NCI-H2227 treated with DMSO at 0.1 percent for 48 hours (cell line): ENCODE results near the gene ADAMTS20.
A peak's percentile ranks its signal among the peaks of the same experiment; 100 is the strongest.
"Not testable (repeated sequence)": the region's sequence is repeated elsewhere in the genome, so short reads cannot be mapped to it uniquely, and the experiment has no call there.

Experiments used
- DNase-seq: peaks from one replicate; lab custom pipeline; 2025; lab: John Stamatoyannopoulos, UW

ADAMTS20 gene

GRCh38 chr12:43551971-43552559 is at the start of gene ADAMTS20:
Gene ADAMTS20, minus strand, starts transcription at chr12:43552203. Its CDS starts 282 bp downstream, at chr12:43551921.
- DNase-seq, result peak; percentile 14

- DNase-seq, result no peak
Observed at GRCh38 chr12:43599708-43600107, 47.7 kb upstream of the ADAMTS20 start.

- DNase-seq, result no peak
Observed at GRCh38 chr12:43599066-43599465, 47.1 kb upstream of the ADAMTS20 start.

DNA sequence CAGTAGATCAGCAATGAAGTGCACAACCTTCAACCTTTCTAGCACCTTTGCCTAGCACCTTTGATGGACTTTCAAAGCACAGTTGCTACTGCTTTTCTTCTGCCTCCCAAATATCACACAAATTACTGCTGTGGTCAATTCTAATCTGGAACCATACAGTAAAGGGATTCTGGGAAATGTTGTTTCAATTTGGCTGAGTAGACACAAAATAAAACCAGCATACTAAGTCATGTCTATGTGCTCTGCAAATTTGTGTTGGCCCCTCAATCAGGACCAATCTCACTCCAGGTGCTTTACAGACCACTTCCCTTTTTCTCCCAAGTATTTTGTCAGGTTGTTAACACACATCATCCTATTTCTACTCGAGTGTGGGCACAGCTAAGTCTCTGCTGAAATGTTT is 38.3 kb upstream of the ADAMTS20 start:
- DNase-seq, result no peak

DNA sequence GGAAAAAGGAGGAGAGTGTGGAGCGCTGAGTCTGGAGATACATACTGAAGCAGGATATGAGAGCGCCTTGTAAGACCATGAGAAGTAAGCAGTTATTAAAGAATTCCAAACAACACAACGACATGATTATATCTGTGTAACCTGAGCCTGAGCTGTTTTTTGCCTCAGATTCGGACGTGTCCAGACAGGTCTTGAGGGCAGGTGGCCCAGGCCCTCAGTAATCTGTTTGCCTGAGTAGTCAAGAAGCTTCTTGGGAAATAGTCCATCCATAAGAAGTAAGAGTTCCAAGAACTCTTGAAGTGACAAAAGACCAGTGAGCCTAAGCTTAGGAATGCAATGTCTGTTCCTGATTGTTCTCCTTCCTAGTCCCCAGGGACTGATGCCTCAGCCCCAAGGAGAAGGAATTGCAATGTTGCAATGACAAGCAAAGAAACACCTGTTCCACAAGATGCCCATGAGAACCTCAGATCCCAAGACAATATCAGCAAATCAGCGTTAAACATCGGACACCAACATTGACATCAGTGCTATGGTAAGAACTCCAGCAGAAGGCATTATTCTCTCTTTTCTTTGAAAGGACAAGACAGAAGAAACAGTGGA is 34.7 kb upstream of the ADAMTS20 start:
- DNase-seq, result no peak

- DNase-seq, result no peak
Observed at GRCh38 chr12:43585676-43586075, 33.7 kb upstream of the ADAMTS20 start.

- no peak for DNase-seq
Observed at GRCh38 chr12:43580601-43581000, 28.6 kb upstream of the ADAMTS20 start.

- no peak for DNase-seq
Observed at GRCh38 chr12:43579206-43579605, 27.2 kb upstream of the ADAMTS20 start.

DNA sequence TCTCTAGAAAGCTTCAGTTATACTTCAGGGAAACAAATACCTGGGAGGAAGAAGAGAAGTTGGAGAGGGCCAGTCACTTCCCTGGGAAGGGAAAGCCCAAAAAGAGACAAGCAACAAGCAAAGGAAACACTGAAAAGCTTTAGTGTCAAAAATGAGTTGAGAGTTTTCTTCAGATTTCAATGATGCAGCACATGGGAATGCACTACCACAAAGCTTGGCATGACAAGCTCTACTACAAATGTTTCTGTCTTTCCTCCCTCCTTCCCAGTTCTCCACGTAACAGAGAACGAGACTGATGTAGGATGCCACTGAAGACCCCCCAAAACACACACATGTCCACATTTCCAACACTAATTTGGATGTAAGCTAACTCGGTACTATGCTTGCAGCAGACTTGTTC is 26.8 kb upstream of the ADAMTS20 start:
- no peak for DNase-seq

DNA sequence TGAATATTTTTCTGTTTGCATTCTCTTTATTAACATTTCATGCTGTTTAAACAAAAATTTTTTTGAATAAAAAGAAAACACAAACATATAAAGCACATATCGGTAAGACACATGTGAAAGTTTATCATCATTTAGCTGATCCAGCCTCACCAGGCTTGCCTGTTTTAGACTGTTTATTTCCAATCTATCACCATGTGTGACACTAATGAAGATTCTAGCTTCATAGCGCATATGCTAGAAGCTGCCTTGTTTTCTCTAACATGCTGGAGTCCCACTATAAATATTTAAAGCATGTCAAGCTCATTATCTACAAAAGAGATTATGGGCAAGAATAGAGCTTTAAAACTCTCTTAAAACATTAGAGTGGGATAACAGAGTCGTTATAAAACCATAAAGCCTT is 25.4 kb upstream of the ADAMTS20 start:
- no peak for DNase-seq

GRCh38 chr12:43576162-43576561 is 24.2 kb upstream of the ADAMTS20 start:
- no peak for DNase-seq

DNA sequence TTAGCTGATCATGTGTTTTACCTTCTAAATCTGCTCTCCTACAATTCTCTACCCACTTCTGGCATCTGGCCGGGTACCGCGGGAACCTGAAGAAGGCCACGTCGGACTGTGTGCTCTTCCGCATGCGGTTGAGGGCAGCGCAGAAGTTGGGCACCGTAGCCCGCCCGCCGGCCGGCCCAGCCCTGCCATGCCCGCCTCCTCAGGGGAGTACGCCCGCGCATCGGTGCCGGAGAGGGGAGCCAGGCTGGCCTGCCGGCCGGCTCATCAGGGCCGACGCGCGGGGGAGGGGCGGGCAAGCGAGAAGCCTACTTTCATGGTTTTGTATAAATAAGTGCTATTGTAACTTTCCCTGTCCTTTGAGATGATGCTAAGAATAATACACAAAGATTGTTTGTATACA is 19.9 kb upstream of the ADAMTS20 start:
- no peak for DNase-seq

DNA sequence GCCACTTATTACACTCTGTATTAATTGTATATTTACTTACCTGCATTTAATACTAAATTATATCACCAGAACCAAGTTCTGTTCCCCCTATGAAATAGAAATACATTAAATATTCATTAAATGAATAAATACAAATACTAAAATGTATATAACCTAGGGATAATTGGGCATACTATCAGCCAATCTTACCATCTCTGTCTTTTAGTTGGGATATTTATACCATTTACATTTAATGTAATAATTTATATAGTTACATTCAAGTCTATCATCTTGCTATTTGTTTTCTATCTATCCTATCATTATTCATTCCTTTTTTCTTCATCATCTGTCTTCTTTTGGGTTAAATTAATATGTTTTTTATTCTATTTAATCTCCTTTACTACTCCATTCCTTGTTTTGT is 4.1 kb upstream of the ADAMTS20 start:
- no peak for DNase-seq

DNA sequence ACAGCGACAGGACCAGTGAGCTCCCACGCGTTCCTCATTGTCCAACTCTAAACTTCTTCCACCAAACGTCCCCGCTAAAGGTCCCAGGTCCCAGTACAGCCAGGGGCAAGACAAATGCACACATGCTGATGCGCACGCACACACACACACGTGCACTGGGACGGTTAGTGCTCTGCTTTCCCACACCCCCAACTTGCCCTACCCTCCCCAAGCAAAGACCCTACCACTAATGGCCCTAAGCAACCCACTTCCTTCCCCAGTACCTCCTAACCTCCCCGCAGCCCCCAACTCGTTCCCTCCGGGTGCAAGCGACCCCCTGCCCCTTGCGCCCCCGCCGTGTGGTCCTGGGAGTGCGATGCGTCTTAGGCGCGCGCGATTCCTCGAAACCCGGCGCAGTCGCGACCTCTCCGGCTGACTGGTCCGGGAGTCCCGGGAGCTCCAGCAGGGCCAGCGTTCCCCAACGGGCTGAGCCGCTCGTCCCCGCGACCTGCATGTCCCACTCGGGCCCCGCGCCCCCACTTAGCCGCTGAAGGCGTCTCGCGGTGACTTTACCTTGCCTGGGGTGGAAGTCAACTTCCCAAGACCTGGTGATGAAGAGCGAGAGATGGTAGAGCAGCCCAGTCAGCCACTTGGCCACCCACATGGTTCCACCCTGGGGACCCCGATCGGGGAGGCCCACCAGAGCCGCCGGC is 578 bp downstream of the ADAMTS20 start:
- no peak for DNase-seq

- no peak for DNase-seq
Observed at GRCh38 chr12:43550831-43551271, 1.2 kb downstream of the ADAMTS20 start.

DNA sequence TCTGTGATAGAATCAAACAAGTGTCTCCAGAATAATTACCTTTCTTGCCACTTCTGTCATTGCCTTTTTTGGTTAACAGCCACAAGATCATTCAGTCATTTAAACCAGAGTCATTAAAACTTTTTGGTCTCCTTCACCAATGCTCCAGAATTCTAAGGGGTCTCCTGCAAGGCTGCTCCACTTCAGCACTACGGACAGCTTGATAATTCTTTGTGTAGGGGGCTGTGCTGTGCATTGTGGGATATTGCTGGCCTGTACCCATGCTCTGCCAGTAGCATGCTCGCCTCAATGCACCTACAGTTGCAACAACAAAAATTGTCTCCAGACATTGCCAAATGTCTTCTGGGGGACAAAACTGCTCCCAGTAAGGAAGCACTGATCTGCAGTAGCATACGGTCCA is 7.3 kb downstream of the ADAMTS20 start:
- no peak for DNase-seq

GRCh38 chr12:43540470-43540869 is 11.5 kb downstream of the ADAMTS20 start:
- DNase-seq, result no peak

DNA sequence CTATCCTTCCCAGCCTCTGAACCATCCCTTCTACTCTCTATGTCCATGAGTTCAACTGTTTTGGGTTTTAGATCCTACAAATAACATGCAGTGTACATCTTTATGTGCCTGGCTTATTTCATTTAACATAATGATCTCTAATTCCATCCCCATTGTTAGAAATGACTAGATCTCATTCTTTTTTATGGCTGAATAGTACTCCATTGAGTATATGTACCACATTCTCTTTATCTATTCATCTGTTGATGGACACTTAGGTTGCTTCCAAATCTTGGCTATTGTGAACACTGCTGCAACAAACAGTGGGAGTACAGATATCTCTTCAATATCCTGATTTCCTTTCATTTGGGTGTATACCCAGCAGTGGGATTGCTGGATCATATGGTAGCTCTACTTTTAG is 14.3 kb downstream of the ADAMTS20 start:
- not testable (repeated sequence) for DNase-seq

DNA sequence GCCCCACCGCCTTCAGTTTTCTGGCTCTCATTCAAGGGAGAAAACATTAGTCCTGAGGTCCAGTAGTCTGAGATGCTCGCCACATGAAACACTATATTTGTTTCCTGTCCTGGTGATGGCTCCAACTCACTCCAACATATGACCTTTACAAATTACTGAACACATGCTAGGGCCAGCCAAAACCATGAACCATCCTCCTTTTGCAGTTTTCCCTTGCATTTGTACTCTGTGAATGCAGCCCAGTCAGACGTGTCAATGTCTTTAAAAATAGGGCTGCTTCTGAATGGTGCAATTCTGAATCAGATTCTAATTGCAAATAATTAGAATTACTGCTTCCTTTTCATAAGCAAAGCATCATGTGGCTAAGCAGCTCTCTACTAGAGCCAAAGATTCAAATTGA is 36.0 kb downstream of the ADAMTS20 start:
- no peak for DNase-seq

- DNase-seq, result no peak
Observed at GRCh38 chr12:43501703-43502102, 50.3 kb downstream of the ADAMTS20 start.

DNA sequence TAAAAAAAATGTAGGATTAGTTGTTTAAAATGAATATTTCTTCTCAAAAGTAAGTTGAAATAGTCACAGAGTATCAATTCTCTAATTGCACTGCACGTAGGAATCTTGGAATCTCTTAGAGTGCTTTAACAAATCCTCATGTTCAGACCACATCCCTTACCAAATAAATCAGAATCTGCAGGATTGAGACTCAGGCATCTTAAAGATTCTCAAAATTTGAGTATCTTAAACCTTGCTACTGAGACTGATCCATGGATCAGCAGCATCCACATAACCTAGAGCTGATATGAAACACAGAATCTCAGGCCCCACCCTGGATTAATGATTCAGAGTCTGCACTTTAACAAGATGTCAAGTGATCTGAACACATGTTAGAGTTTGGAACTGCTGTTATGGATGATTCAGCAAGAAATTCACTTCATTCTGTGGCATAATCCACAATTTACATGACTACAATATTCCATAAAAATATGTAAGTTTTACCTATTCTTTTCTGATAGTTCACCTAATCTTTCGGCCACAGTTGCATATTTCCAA is 58.7 kb downstream of the ADAMTS20 start:
- no peak for DNase-seq

DNA sequence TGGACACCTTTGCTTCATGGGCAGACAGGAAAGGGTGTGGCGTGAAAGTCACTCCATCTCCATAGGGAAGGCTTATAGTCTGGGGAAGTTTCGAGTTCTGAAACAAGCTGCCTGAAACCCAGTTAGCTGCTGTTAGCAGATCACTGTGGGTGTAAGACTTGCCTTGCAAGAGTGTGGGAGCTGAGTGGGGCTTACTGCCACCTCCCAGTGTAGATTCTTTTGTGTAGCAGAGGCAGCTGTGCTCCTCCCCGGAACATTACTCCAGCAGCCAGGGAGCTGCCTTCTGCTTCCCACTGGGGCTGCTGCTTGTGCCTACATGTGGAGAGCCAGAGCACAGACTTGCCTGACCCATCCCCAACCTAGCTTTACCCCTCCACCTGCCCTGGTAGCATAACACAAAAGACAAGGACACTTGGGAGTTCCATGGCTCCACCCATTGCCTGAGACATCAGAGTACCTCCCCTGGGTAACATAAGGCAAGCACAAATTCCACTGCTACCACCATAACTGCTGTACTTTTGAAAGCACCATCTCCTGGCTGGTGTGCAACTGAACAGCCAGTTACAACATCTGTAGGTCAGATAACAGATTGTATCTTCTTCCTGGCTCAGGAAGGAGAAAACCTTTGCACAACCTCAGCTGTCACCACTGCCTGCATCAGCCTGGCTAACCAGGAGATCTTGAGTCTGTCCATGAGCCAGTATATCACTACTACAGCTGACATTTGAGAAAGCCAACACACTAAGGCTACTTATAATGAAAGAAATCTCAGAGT is 69.5 kb downstream of the ADAMTS20 start:
- no peak for DNase-seq
